Trophoblast cell (in vitro differentiated cells and primary cell): ENCODE results near the gene GPR12.

Experiments
- DNase-seq, 2 donors: peaks; one replicate each; pipeline ENCODE4 v3.0.0-alpha.2; 2016
- H2AFZ ChIP-seq: 2 replicates; pipeline ENCODE4 v1.6.1; 2013; ENCODE audit warnings: low read length, moderate library complexity, mild to moderate bottlenecking; ENCODE audit not compliant: insufficient read depth, poor library complexity
- H2AK5ac ChIP-seq: 2 replicates; pipeline ENCODE4 v1.6.1; 2013; ENCODE audit warnings: mild to moderate bottlenecking, low read length
- H2BK120ac ChIP-seq: 2 replicates; pipeline ENCODE4 v1.6.1; 2013; ENCODE audit warnings: low read length, mild to moderate bottlenecking, moderate library complexity; ENCODE audit not compliant: insufficient read depth, poor library complexity
- H2BK12ac ChIP-seq: 2 replicates; pipeline ENCODE4 v1.6.1; 2013; ENCODE audit warnings: mild to moderate bottlenecking, low read length, moderate library complexity
- H2BK5ac ChIP-seq: 2 replicates; pipeline ENCODE4 v1.6.1; 2013; ENCODE audit warnings: low read length, low read depth, moderate library complexity, mild to moderate bottlenecking; ENCODE audit not compliant: poor library complexity
- H3K14ac ChIP-seq: 2 replicates; pipeline ENCODE4 v1.6.1; 2013; ENCODE audit warnings: mild to moderate bottlenecking, low read length
- H3K18ac ChIP-seq: 2 replicates; pipeline ENCODE4 v1.6.1; 2013; ENCODE audit warnings: mild to moderate bottlenecking, low read length
- H3K23ac ChIP-seq: 2 replicates; pipeline ENCODE4 v1.6.1; 2013; ENCODE audit warnings: low read length
- H3K27ac ChIP-seq: 2 replicates; pipeline ENCODE4 v1.5.1; 2013; ENCODE audit warnings: low read depth, mild to moderate bottlenecking, inconsistent platforms, low read length, moderate library complexity
- H3K27me3 ChIP-seq: 2 replicates; pipeline ENCODE4 v1.6.1; 2013; ENCODE audit warnings: inconsistent platforms, mild to moderate bottlenecking, low read length, moderate library complexity; ENCODE audit not compliant: insufficient read depth
- H3K36me3 ChIP-seq, 2 experiments: 1 replicate in 1 of 2; 2 replicates in 1 of 2; pipeline ENCODE4 v1.6.1; 2013; ENCODE audit warnings: low read length in 2 of 2, mild to moderate bottlenecking in 2 of 2, moderate library complexity in 1 of 2; ENCODE audit not compliant: insufficient read depth in 2 of 2, control insufficient read depth in 1 of 2
- H3K4ac ChIP-seq: 2 replicates; pipeline ENCODE4 v1.6.1; 2013; ENCODE audit warnings: low read depth, mild to moderate bottlenecking, low read length, moderate library complexity
- H3K4me1 ChIP-seq, 2 experiments: 1 replicate in 1 of 2; 2 replicates in 1 of 2; pipeline ENCODE4 v1.6.1; 2013; ENCODE audit warnings: low read length in 2 of 2, mild to moderate bottlenecking in 2 of 2, moderate library complexity in 1 of 2; ENCODE audit not compliant: insufficient read depth in 2 of 2, control insufficient read depth in 1 of 2
- H3K4me2 ChIP-seq: 2 replicates; pipeline ENCODE4 v1.6.1; 2013; ENCODE audit warnings: inconsistent platforms, mild to moderate bottlenecking, low read length, moderate library complexity
- H3K4me3 ChIP-seq: 2 replicates; pipeline ENCODE4 v1.5.1; 2013; ENCODE audit warnings: mild to moderate bottlenecking, low read depth, low read length, inconsistent platforms
- H3K79me1 ChIP-seq: one replicate; pipeline ENCODE4 v1.6.1; 2013; ENCODE audit warnings: low read length
- H3K79me2 ChIP-seq: 2 replicates; pipeline ENCODE4 v1.6.1; 2013; ENCODE audit warnings: low read length, mild to moderate bottlenecking; ENCODE audit not compliant: control insufficient read depth, insufficient read depth, poor library complexity
- H3K9ac ChIP-seq: 2 replicates; pipeline ENCODE4 v1.6.1; 2013; ENCODE audit warnings: mild to moderate bottlenecking, low read length
- H3K9me3 ChIP-seq: 2 replicates; pipeline ENCODE4 v1.6.1; 2013; ENCODE audit warnings: low read depth, mild to moderate bottlenecking, control low read depth, inconsistent platforms, low read length; ENCODE audit not compliant: insufficient read depth
- H4K12ac ChIP-seq: 2 replicates; pipeline ENCODE4 v1.6.1; 2013; ENCODE audit warnings: low read depth, mild to moderate bottlenecking, low read length, moderate library complexity
- H4K8ac ChIP-seq: 2 replicates; pipeline ENCODE4 v1.6.1; 2013; ENCODE audit warnings: low read depth, mild to moderate bottlenecking, low read length, moderate library complexity
- H4K91ac ChIP-seq: one replicate; pipeline ENCODE4 v1.6.1; 2013; ENCODE audit warnings: low read depth, mild to moderate bottlenecking, low read length, moderate library complexity
- WGBS: extraction: QIAGEN DNeasy Blood & Tissue Kit; methylation state at CpG from one replicate; pipeline ENCODE4 v1.1.7; 2013; ENCODE audit warnings: missing lambda C conversion rate; ENCODE audit not compliant: insufficient read length, insufficient coverage; ENCODE audit errors: extremely low coverage; 5-methylcytosine and 5-hydroxymethylcytosine counted together

The GPR12 gene

DNA sequence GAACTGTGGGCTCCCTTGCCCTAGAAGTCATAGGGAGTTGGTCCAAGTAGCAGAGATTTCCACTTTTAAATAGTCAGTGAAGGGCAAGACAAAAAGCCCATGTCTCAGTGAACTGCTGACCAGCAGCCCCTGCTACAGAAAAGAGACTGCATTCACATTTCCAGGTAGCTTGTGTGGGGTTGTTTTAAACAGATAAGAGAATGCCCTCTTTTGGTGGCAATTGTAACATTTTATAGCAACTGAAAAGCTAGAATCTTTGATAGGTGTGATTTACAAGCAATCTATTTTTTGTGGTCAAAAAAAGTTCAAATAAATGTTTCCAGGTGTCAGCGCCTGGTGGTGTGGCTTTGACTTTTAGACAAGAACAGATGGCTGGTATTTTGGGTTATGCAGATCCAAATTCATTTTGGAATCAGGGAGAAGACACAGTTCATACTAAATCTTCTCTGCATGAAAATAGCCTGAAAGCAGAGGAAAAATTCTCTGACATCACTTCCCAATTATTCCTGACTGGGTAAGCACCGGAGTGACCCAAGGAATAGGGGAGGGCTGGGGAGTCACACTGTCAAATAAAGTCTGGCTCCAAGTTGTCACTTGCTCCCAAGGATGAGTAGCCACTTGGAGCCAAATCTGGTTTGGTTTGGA lies 26.2 kb upstream of the GPR12 start:
- no peaks in the 10 kb centered on the region for H3K36me3 ChIP-seq
- WGBS, result no CpG with 5 or more reads among the region's 2 CpGs
- no peak overlapping the region for H3K9ac ChIP-seq
- no peaks in the 10 kb centered on the region for H3K79me2 ChIP-seq
- no peak overlapping the region for H3K23ac ChIP-seq
- H2AK5ac ChIP-seq, result no peak overlapping the region
- H2BK120ac ChIP-seq, result no peak overlapping the region
- H3K4ac ChIP-seq, result no peak overlapping the region
- no peak overlapping the region for H4K12ac ChIP-seq
- no peak overlapping the region for H3K4me2 ChIP-seq
- H3K14ac ChIP-seq, result no peak overlapping the region
- no peak overlapping the region for H4K91ac ChIP-seq
- no peaks in the 10 kb centered on the region for H3K27me3 ChIP-seq
- no peaks in the 10 kb centered on the region for H3K79me1 ChIP-seq
- H4K8ac ChIP-seq, result no peak overlapping the region
- no peak overlapping the region for H2AFZ ChIP-seq
- H2BK5ac ChIP-seq, result no peak overlapping the region
- H2BK12ac ChIP-seq, result no peak overlapping the region
- no peak overlapping the region for H3K4me3 ChIP-seq
- peaks cover 0 to 2% of the 10 kb centered on the region in 2 experiments for H3K4me1 ChIP-seq
- H3K9me3 ChIP-seq, result peaks cover 7% of the 10 kb centered on the region
- no peak for DNase-seq
- no peak overlapping the region for H3K18ac ChIP-seq
- H3K27ac ChIP-seq, result no peak overlapping the region

DNA sequence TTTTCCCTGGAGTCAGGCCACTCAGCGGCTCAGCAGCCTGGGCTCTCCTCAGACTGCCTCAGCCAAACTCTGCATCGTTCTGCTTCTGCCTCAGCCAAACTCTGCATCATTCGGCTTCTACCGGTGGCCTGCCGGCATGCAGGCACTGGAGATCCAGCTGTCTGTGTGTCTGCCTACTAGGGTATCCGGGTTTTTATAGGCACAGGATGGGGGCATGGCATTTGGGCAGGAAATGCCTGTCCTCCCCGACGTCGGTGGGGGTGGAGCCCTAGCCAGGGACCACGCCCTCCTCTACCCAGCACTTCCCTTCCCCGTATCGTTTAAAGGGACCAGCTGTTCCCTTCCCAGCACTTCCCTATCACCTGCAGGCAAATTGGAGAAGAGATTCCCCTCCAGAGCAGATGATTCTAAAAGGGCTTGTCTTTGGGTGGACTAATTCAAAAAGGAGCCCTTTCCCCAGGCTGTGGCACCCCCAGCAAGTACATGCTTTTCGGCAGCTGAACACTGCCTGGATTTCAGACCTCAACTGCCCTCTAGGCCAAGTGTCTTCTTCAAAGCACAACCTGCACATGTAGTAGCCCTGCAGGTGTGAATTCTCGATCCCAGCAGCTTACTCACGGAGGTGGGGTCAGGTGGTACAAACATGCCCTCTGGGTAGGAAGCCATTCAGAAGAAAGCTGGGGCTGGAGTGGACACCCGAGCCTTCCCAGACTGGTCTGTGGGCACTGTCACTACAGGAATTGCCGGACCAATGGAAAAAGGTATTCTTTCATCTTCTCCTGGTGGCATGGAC lies 25.4 kb upstream of the GPR12 start:
- no peak overlapping the region for H4K12ac ChIP-seq
- no peak overlapping the region for H4K8ac ChIP-seq
- no peak overlapping the region for H3K14ac ChIP-seq
- H3K18ac ChIP-seq, result no peak overlapping the region
- H2BK120ac ChIP-seq, result no peak overlapping the region
- no CpG with 5 or more reads among the region's 17 CpGs for WGBS
- H3K23ac ChIP-seq, result no peak overlapping the region
- peak; percentile 83 for DNase-seq
- no peak overlapping the region for H2BK5ac ChIP-seq
- peaks cover 7% of the 10 kb centered on the region for H3K9me3 ChIP-seq
- no peak overlapping the region for H2BK12ac ChIP-seq
- no peaks in the 10 kb centered on the region for H3K79me2 ChIP-seq
- H2AFZ ChIP-seq, result no peak overlapping the region
- no peak overlapping the region for H3K4me3 ChIP-seq
- H3K27me3 ChIP-seq, result no peaks in the 10 kb centered on the region
- no peak overlapping the region for H3K4ac ChIP-seq
- no peak overlapping the region for H2AK5ac ChIP-seq
- H3K4me1 ChIP-seq, result peaks cover 0 to 2% of the 10 kb centered on the region in 2 experiments
- H3K9ac ChIP-seq, result no peak overlapping the region
- H3K4me2 ChIP-seq, result no peak overlapping the region
- H3K79me1 ChIP-seq, result no peaks in the 10 kb centered on the region
- H3K27ac ChIP-seq, result no peak overlapping the region
- no peak overlapping the region for H4K91ac ChIP-seq
- no peaks in the 10 kb centered on the region for H3K36me3 ChIP-seq

DNA sequence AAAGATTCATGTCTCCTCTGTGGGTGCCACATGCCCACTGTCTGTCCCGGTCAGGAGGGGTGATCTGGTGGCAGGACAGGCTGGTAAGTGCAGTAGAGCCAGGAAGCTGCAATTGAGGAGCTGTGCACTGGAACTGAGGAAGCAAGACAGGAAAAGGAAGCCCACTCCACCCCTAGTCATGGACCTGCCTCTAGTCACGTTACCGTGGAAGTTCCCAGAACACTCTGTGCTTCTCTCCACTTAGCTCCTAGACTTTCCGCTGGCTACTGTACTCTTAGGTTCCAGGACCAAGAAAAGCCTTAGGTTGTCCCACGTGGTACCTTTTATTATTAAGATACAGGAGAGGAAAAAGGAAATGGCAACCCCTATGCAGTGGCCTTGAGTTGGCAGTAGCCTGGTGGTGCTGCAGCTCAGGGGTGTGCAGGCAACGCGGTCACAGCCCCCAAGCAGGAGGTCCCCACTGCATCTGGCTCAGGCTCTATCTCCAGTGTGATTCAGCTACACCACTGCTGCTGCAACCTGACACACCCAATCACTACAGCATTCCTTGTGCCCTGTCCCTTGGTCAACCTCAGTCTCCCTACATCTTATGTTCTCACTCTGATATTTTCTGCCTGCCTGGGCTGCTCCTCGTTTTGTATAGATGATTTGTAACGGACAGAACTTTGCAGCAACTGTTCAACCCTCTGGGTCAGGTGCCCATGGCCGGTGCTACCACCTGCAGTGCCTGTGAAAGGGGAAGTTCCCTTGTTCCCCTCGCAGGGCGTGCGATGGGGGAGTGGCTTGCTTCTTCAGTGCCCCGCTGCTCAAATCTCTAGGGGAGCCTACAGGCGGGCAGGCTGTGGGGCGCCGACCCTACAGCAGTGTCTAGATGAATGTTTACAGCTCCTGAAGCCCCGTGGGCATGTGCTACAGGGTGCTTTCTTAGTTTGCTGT lies 24.4 kb upstream of the GPR12 start:
- Histone ChIP-seq H3K79me2 (no peaks in the 10 kb centered on the region), H3K18ac (no peak overlapping the region), H3K4me1 (peaks cover 0 to 2% of the 10 kb centered on the region in 2 experiments), H2AK5ac (no peak overlapping the region), H3K79me1 (no peaks in the 10 kb centered on the region), H2BK120ac (no peak overlapping the region), H3K4me3 (no peak overlapping the region), H3K14ac (no peak overlapping the region), H3K9me3 (peaks cover 7% of the 10 kb centered on the region), H4K12ac (no peak overlapping the region), H3K4ac (no peak overlapping the region), H2BK5ac (no peak overlapping the region), H3K27me3 (no peaks in the 10 kb centered on the region), H4K8ac (no peak overlapping the region), H3K4me2 (no peak overlapping the region), H3K27ac (no peak overlapping the region), H2AFZ (no peak overlapping the region), H4K91ac (no peak overlapping the region), H3K23ac (no peak overlapping the region), H3K9ac (no peak overlapping the region), H2BK12ac (no peak overlapping the region), H3K36me3 (no peaks in the 10 kb centered on the region)
- WGBS, result no CpG with 5 or more reads among the region's 18 CpGs
- no peak for DNase-seq

DNA sequence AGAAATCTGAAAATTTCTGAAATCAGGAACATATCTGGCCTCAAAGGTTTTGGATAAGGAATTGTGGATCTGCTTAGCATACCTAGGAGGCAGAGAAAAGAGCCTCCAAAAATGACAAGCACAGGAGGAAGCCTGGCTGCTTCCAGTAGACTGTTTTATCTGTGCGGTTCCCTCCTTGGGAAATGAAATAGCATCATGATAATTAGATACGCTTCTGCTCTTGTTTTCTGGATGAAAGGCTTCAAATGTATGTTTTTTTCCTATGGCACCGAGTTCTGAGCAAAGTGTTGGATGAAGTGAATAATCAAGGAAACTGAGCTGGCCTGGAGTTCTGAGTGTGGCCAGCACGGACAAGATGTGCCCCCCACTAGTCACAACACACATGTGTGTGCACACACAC lies 19.8 kb upstream of the GPR12 start:
- Histone ChIP-seq H3K18ac (no peak overlapping the region), H3K4me1 (no peaks in the 10 kb centered on the region), H4K91ac (no peak overlapping the region), H3K4ac (no peak overlapping the region), H3K23ac (no peak overlapping the region), H3K4me3 (no peak overlapping the region), H3K9ac (no peak overlapping the region), H3K79me1 (no peaks in the 10 kb centered on the region), H2BK120ac (no peak overlapping the region), H4K12ac (no peak overlapping the region), H3K79me2 (no peaks in the 10 kb centered on the region), H2BK12ac (no peak overlapping the region), H3K27ac (no peak overlapping the region), H2AFZ (no peak overlapping the region), H3K4me2 (no peak overlapping the region), H3K27me3 (no peaks in the 10 kb centered on the region), H3K36me3 (no peaks in the 10 kb centered on the region), H3K9me3 (peaks cover 4% of the 10 kb centered on the region), H3K14ac (no peak overlapping the region), H2AK5ac (no peak overlapping the region), H4K8ac (no peak overlapping the region), H2BK5ac (no peak overlapping the region)
- DNase-seq, result no peak
- WGBS, result no CpG with 5 or more reads among the region's 4 CpGs
